K562 (cell line): ENCODE results near the gene HS3ST4. TPM values are rescaled to one million over a fixed set of nuclear protein-coding genes. Genes with fewer than 3 reads are reported as not detected.

Source experiments
- ATAC-seq: fragments of 200-7000 bp; cut with Tn5 transposase; 3 replicates; pipeline ENCODE4 v1.9.1; 2020; ENCODE audit warnings: moderate library complexity
- BruUV-seq: library from RNA; stranded (reverse); fragments of 400-500 nt; replicated peaks from 2 replicates; lab custom pipeline; 2021; lab: Mats Ljungman, UMichigan
- CTCF ChIA-PET: fragments of 300-600 bp; formaldehyde crosslinking; extraction: SDS; loops from one replicate; lab custom pipeline; 2021; ENCODE audit warnings: low intra/inter-chr PET ratio; lab: Yijun Ruan, JAX
- POLR2A ChIA-PET: fragments of 300-600, 350-650 bp; sonication (Branson Sonifier 250); formaldehyde crosslinking; extraction: SDS; loops from one replicate; lab custom pipeline; 2021; ENCODE audit warnings: antibody characterized with exemption, inconsistent platforms; lab: Yijun Ruan, JAX
- DNase-seq, 4 experiments: peaks; one replicate each; pipeline versions ENCODE4 v3.0.0 to v3.0.0-alpha.2; 2011 to 2018; ENCODE audit warnings: low spot score in 3 of 4, mixed read lengths in 3 of 4; ENCODE audit errors: extremely low read depth in 1 of 4
- FAIRE-seq: peaks from 2 replicates; lab custom pipeline; 2011; peaks lifted over from hg19 to GRCh38; lab: Jason Lieb, UNC
- H2AFZ ChIP-seq: 2 replicates; pipeline ENCODE4 v1.6.0; 2011; ENCODE audit warnings: low read depth, low read length, control low read depth, inconsistent platforms
- H3K27ac ChIP-seq: fragments of 200-600 bp; 3 replicates; pipeline ENCODE4 v1.8.0; 2011; ENCODE audit warnings: low read depth, mild to moderate bottlenecking, control low read depth, inconsistent platforms, low read length, moderate library complexity, mixed read lengths; ENCODE audit errors: extremely low read depth
- H3K27me3 ChIP-seq, 2 experiments: fragments of 300-600 bp in 1 of 2; 2 replicates in 1 of 2; 3 replicates in 1 of 2; pipeline versions ENCODE4 v1.6.0 to v1.8.0; 2011; ENCODE audit warnings: inconsistent platforms in 2 of 2, low read length in 2 of 2, mild to moderate bottlenecking in 1 of 2, mixed read lengths in 1 of 2, moderate library complexity in 1 of 2; ENCODE audit not compliant: control insufficient read depth in 2 of 2, insufficient read depth in 2 of 2
- H3K36me3 ChIP-seq: fragments of 300-600 bp; 3 replicates; pipeline ENCODE4 v1.8.0; 2011; ENCODE audit warnings: mild to moderate bottlenecking, low read length, inconsistent platforms; ENCODE audit not compliant: control insufficient read depth, insufficient read depth
- H3K4me1 ChIP-seq, 2 experiments: fragments of 200-600 bp in 1 of 2; replicated peaks in 1 of 2; 2 replicates in 1 of 2; 3 replicates in 1 of 2; pipeline versions ENCODE4 v1.5.1 to v1.8.0; 2011; ENCODE audit warnings: inconsistent platforms in 2 of 2, low read length in 2 of 2, mild to moderate bottlenecking in 1 of 2, mixed read lengths in 1 of 2, moderate library complexity in 1 of 2; ENCODE audit not compliant: control insufficient read depth in 2 of 2, insufficient read depth in 2 of 2
- H3K4me2 ChIP-seq: 2 replicates; pipeline ENCODE4 v1.6.1; 2011; ENCODE audit warnings: low read length, control low read depth, inconsistent platforms, mixed read lengths; ENCODE audit not compliant: insufficient read depth
- H3K4me3 ChIP-seq: fragments of 200-600 bp; sonication (generic), shearing (Covaris generic); 2 replicates; pipeline ENCODE4 v1.5.1; 2016; ENCODE audit warnings: control low read depth, inconsistent platforms
- H3K79me2 ChIP-seq: fragments of 200-600 bp; 3 replicates; pipeline ENCODE4 v1.8.0; 2011; ENCODE audit warnings: low read length, inconsistent platforms; ENCODE audit not compliant: control insufficient read depth, insufficient read depth
- H3K9ac ChIP-seq, 2 experiments: 2 replicates each; pipeline versions ENCODE4 v1.6.0 to v1.6.1; 2011; ENCODE audit warnings: low read depth in 2 of 2, low read length in 2 of 2, control low read depth in 1 of 2, inconsistent platforms in 1 of 2, mild to moderate bottlenecking in 1 of 2, mixed read lengths in 1 of 2; ENCODE audit not compliant: insufficient read depth in 1 of 2
- H3K9me1 ChIP-seq: one replicate; pipeline ENCODE4 v1.6.0; 2011; ENCODE audit warnings: inconsistent platforms, mild to moderate bottlenecking, low read length, moderate library complexity; ENCODE audit not compliant: control insufficient read depth, insufficient read depth
- H3K9me3 ChIP-seq: replicated peaks from 2 replicates; pipeline ENCODE4 v1.5.1; 2011; ENCODE audit warnings: low read depth, low read length, inconsistent platforms; ENCODE audit not compliant: control insufficient read depth, insufficient read depth
- H4K20me1 ChIP-seq: replicated peaks from 2 replicates; pipeline ENCODE4 v1.6.1; 2011; ENCODE audit warnings: low read length, inconsistent platforms, mixed read lengths; ENCODE audit not compliant: control insufficient read depth, insufficient read depth
- ATF7 ChIP-seq: fragments of 450-650 bp; IDR thresholded peaks from 2 replicates; pipeline ENCODE4 v1.7.1; 2014; ENCODE audit warnings: mild to moderate bottlenecking, moderate library complexity
- FOS ChIP-seq: IDR thresholded peaks from 3 replicates; pipeline ENCODE4 v1.6.1; 2011; ENCODE audit not compliant: insufficient read length; ENCODE audit errors: extremely low read depth
- MAFK ChIP-seq: IDR thresholded peaks from 2 replicates; pipeline ENCODE4 v1.6.1; 2011; ENCODE audit warnings: low read length, improper control_type of control experiment
- PHF21A ChIP-seq: fragments of 450-650 bp; IDR thresholded peaks from 2 replicates; pipeline ENCODE4 v1.6.1; 2017; ENCODE audit warnings: low read depth, borderline replicate concordance
- PTTG1 ChIP-seq: fragments of 450-650 bp; IDR thresholded peaks from 2 replicates; pipeline ENCODE4 v1.6.1; 2016; ENCODE audit warnings: low read depth, mild to moderate bottlenecking, missing genetic modification characterization, missing compliant biosample characterization
- ZNF239 ChIP-seq: fragments of 250-450 bp; sonication (Bioruptor Pico); IDR thresholded peaks from 2 replicates; pipeline ENCODE4 v1.4.0; 2020; ENCODE audit warnings: mild to moderate bottlenecking
- ZNF263 ChIP-seq: sonication (generic); formaldehyde crosslinking; IDR thresholded peaks from 2 replicates; pipeline ENCODE4 v1.8.0; 2022; ENCODE audit warnings: mild to moderate bottlenecking, missing genetic modification reagents, borderline replicate concordance
- ZNF507 ChIP-seq: conservative IDR thresholded peaks from 2 replicates; pipeline ENCODE4 v1.6.1; 2017; ENCODE audit warnings: missing genetic modification characterization, missing compliant biosample characterization
- WGBS: fragments of 100-300 bp; shearing (Covaris generic); methylation state at CpG from one replicate; pipeline ENCODE4 v1.1.6; 2016; ENCODE audit warnings: low coverage, mixed read lengths; ENCODE audit not compliant: insufficient coverage; ENCODE audit errors: missing lambda C conversion rate; 5-methylcytosine and 5-hydroxymethylcytosine counted together
- in situ Hi-C: fragments of 300-500 bp; cut with MboI; formaldehyde crosslinking; loops from 4 replicates; pipeline ENCODE4 v1.15.0; 2018; ENCODE audit warnings: inconsistent platforms, mixed read lengths
- intact Hi-C: fragments of 100-400 bp; cut with micrococcal nuclease; formaldehyde crosslinking; loops from 2 replicates; pipeline ENCODE4 v1.14.2; 2022
- polyA plus RNA-seq, 8 experiments: library from polyadenylated mRNA; depleted of rRNA in 4 of 8; stranded (reverse) in 5 of 8; unstranded in 3 of 8; fragments of >200 nt; fragmentation: Nextera tagmentation in 2 of 8; fragmentation: Illumina TruSeq in 1 of 8; extraction: Ambion mirVana in 2 of 8; extraction: Trizol in 1 of 8; gene quantifications; 2 replicates each; pipeline versions ENCODE4 v1.2.1 to v1.2.3, GENCODE V29; 2011 to 2014; ENCODE audit warnings: inconsistent platforms in 1 of 8, missing spikeins in 1 of 8
- total RNA-seq, 7 experiments: library from RNA; depleted of rRNA in 6 of 7; stranded (reverse); fragments of >200 nt in 6 of 7; fragmentation: Illumina TruSeq in 2 of 7; extraction: Trizol in 2 of 7; gene quantifications; 2 replicates each; pipeline versions ENCODE4 v1.2.1 to v1.2.3, GENCODE V29; 2011 to 2021; ENCODE audit warnings: low replicate concordance in 1 of 7
- TF ChIP-seq, protein P1 (sequence below): fragments of 250-450 bp; sonication (Bioruptor Pico); IDR thresholded peaks from 2 replicates; pipeline ENCODE4 v1.4.0; 2020
- TF ChIP-seq, protein P2 (sequence below): fragments of 450-650 bp; conservative IDR thresholded peaks from 2 replicates; pipeline ENCODE4 v1.6.1; 2016; ENCODE audit warnings: missing genetic modification characterization, low read depth, mild to moderate bottlenecking, missing compliant biosample characterization, moderate library complexity
- TF ChIP-seq, protein P3 (sequence below): sonication (generic); formaldehyde crosslinking; IDR thresholded peaks from 2 replicates; pipeline ENCODE4 v1.8.0; 2022; ENCODE audit warnings: missing genetic modification reagents, mild to moderate bottlenecking, borderline replicate concordance
- TF ChIP-seq, protein P4 (sequence below): sonication (generic); formaldehyde crosslinking; IDR thresholded peaks from 2 replicates; pipeline ENCODE4 v1.8.0; 2022; ENCODE audit warnings: missing genetic modification reagents, mild to moderate bottlenecking, borderline replicate concordance
- TF ChIP-seq, protein P5 (sequence below): sonication (generic); IDR thresholded peaks from 2 replicates; pipeline ENCODE4 v1.6.1; 2016
- TF ChIP-seq, protein P6 (sequence below): fragments of 450-650 bp; IDR thresholded peaks from 2 replicates; pipeline ENCODE4 v1.6.1; 2017; ENCODE audit warnings: mild to moderate bottlenecking, moderate library complexity

HS3ST4 gene
- total and polyA plus RNA-seq, 9 of the 15 experiments (the other 6 are each of a cell fraction or from before 2014, with no cell fraction given), result not detected

DNA sequence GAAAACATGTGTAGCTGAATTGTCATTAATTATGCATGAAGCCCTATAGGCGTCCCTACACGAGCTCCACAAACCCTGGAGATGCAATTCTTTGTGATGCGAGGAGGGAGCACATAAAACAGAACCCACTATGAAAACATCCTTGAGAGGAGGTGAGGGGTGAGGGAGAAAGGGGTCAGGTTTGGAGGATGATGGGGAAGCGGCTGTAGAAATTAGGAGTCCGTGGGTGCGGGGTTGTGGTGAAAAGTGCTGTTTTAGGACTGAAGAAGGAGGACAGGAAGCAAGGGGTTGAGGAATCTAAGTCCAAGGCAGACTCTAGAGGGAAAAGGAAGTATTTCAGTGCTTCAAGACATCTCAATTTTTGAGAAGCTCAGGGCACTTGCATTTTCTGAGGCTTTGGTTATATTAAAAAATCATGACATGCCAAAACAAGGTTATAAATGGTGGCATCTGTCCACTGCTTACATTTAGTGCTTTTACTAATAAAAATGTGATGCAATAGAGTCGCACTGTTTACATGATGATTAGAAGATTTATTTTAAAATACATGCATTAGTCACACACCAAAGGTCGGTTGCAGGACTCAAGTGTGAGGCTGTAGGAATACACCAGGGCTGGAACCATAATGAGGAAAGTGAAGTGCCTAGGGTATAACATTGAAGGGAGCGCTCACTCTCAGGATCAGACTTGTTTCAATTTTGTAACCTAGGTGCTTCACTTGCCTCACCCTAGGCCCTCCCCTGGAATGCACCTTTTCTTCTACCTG is 379.5 kb downstream of the HS3ST4 start:
- Histone ChIP-seq H3K36me3 (no peaks in the 10 kb centered on the region), H3K9ac (no peak overlapping the region), H3K4me1 (no peaks in the 10 kb centered on the region), H3K9me3 (no peaks in the 10 kb centered on the region), H2AFZ (no peak overlapping the region), H3K27me3 (no peaks in the 10 kb centered on the region), H3K4me2 (no peak overlapping the region), H3K9me1 (no peaks in the 10 kb centered on the region), H4K20me1 (no peaks in the 10 kb centered on the region), H3K4me3 (no peak overlapping the region), H3K79me2 (no peaks in the 10 kb centered on the region), H3K27ac (no peak overlapping the region)
- CTCF ChIA-PET, result no interaction called here
- ATAC-seq (no peak), FAIRE-seq (no peak), DNase-seq (no peak)
- WGBS, result 3% methylated on average over 8 of the region's 9 CpGs
- POLR2A ChIA-PET, result no interaction called here
- intact Hi-C loops, result no loop called here
- no TSS peak for BruUV-seq
- in situ Hi-C loops, result no loop called here
- TF ChIP-seq PHF21A (no peak), MAFK (no peak), ATF7 (no peak), FOS (no peak), ZNF507 (no peak), ZNF239 (CRISPR knock-in tag) (no peak), ZNF263 (CRISPR knock-in tag) (no peak), PTTG1 (tag) (no peak)
- TF ChIP-seq, protein P1, sequence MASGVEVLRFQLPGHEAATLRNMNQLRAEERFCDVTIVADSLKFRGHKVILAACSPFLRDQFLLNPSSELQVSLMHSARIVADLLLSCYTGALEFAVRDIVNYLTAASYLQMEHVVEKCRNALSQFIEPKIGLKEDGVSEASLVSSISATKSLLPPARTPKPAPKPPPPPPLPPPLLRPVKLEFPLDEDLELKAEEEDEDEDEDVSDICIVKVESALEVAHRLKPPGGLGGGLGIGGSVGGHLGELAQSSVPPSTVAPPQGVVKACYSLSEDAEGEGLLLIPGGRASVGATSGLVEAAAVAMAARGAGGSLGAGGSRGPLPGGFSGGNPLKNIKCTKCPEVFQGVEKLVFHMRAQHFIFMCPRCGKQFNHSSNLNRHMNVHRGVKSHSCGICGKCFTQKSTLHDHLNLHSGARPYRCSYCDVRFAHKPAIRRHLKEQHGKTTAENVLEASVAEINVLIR (CRISPR knock-in tag), result no peak
- TF ChIP-seq, protein P2, sequence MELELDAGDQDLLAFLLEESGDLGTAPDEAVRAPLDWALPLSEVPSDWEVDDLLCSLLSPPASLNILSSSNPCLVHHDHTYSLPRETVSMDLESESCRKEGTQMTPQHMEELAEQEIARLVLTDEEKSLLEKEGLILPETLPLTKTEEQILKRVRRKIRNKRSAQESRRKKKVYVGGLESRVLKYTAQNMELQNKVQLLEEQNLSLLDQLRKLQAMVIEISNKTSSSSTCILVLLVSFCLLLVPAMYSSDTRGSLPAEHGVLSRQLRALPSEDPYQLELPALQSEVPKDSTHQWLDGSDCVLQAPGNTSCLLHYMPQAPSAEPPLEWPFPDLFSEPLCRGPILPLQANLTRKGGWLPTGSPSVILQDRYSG, result no peak
- TF ChIP-seq, protein P3, sequence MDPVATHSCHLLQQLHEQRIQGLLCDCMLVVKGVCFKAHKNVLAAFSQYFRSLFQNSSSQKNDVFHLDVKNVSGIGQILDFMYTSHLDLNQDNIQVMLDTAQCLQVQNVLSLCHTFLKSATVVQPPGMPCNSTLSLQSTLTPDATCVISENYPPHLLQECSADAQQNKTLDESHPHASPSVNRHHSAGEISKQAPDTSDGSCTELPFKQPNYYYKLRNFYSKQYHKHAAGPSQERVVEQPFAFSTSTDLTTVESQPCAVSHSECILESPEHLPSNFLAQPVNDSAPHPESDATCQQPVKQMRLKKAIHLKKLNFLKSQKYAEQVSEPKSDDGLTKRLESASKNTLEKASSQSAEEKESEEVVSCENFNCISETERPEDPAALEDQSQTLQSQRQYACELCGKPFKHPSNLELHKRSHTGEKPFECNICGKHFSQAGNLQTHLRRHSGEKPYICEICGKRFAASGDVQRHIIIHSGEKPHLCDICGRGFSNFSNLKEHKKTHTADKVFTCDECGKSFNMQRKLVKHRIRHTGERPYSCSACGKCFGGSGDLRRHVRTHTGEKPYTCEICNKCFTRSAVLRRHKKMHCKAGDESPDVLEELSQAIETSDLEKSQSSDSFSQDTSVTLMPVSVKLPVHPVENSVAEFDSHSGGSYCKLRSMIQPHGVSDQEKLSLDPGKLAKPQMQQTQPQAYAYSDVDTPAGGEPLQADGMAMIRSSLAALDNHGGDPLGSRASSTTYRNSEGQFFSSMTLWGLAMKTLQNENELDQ (CRISPR knock-in tag), result no peak
- TF ChIP-seq, protein P4, sequence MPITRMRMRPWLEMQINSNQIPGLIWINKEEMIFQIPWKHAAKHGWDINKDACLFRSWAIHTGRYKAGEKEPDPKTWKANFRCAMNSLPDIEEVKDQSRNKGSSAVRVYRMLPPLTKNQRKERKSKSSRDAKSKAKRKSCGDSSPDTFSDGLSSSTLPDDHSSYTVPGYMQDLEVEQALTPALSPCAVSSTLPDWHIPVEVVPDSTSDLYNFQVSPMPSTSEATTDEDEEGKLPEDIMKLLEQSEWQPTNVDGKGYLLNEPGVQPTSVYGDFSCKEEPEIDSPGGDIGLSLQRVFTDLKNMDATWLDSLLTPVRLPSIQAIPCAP, result no peak
- TF ChIP-seq, protein P5, sequence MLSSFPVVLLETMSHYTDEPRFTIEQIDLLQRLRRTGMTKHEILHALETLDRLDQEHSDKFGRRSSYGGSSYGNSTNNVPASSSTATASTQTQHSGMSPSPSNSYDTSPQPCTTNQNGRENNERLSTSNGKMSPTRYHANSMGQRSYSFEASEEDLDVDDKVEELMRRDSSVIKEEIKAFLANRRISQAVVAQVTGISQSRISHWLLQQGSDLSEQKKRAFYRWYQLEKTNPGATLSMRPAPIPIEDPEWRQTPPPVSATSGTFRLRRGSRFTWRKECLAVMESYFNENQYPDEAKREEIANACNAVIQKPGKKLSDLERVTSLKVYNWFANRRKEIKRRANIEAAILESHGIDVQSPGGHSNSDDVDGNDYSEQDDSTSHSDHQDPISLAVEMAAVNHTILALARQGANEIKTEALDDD, result no peak
- TF ChIP-seq, protein P6, sequence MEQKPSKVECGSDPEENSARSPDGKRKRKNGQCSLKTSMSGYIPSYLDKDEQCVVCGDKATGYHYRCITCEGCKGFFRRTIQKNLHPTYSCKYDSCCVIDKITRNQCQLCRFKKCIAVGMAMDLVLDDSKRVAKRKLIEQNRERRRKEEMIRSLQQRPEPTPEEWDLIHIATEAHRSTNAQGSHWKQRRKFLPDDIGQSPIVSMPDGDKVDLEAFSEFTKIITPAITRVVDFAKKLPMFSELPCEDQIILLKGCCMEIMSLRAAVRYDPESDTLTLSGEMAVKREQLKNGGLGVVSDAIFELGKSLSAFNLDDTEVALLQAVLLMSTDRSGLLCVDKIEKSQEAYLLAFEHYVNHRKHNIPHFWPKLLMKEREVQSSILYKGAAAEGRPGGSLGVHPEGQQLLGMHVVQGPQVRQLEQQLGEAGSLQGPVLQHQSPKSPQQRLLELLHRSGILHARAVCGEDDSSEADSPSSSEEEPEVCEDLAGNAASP, result no peak
